Medulla oblongata (tissue), 1 donor: ENCODE measurements around the gene PDE6H.

ENCODE experiments used
- DNase-seq: peaks from one replicate; pipeline ENCODE4 v3.0.0-alpha.2; 2015; ENCODE audit errors: extremely low spot score

PDE6H gene

GRCh38 chr12:14951851-14952250 lies 21.0 kb upstream of the PDE6H start:
- no peak for DNase-seq

- DNase-seq, result peak; percentile 34
Observed at GRCh38 chr12:14952299-14952921, 20.4 kb upstream of the PDE6H start.

- DNase-seq, result no peak
Observed at GRCh38 chr12:14953752-14954151, 19.1 kb upstream of the PDE6H start.

- no peak for DNase-seq
Observed at GRCh38 chr12:14954269-14954668, 18.6 kb upstream of the PDE6H start.

- DNase-seq, result peak; percentile 61
Observed at GRCh38 chr12:14956024-14956891, 16.6 kb upstream of the PDE6H start.

- no peak for DNase-seq
Observed at GRCh38 chr12:14956905-14957304, 15.9 kb upstream of the PDE6H start.

- DNase-seq, result no peak
Observed at GRCh38 chr12:14957551-14958168, 15.2 kb upstream of the PDE6H start.

GRCh38 chr12:14958361-14959125 lies 14.3 kb upstream of the PDE6H start:
- DNase-seq, result no peak

GRCh38 chr12:14959126-14959440 lies 13.8 kb upstream of the PDE6H start:
- DNase-seq, result no peak

GRCh38 chr12:14959463-14959862 lies 13.4 kb upstream of the PDE6H start:
- DNase-seq, result peak; percentile 49

- DNase-seq, result no peak
Observed at GRCh38 chr12:14959916-14960496, 12.8 kb upstream of the PDE6H start.

GRCh38 chr12:14960548-14961465 lies 12.0 kb upstream of the PDE6H start:
- peak; percentile 43 for DNase-seq

GRCh38 chr12:14961466-14962152 lies 11.2 kb upstream of the PDE6H start, which contains the start of gene ARHGDIB:
Gene ARHGDIB, minus strand, starts transcription at chr12:14961601. Its CDS starts 10,889 bp downstream, at chr12:14950712.
- peak; percentile 62 for DNase-seq

- no peak for DNase-seq
Observed at GRCh38 chr12:14962153-14962539, 10.7 kb upstream of the PDE6H start.

- DNase-seq, result no peak
Observed at GRCh38 chr12:14962797-14963196, 10.0 kb upstream of the PDE6H start.

GRCh38 chr12:14963520-14963919 lies 9.3 kb upstream of the PDE6H start:
- DNase-seq, result no peak

GRCh38 chr12:14964406-14964805 lies 8.4 kb upstream of the PDE6H start:
- no peak for DNase-seq

GRCh38 chr12:14965221-14965620 lies 7.6 kb upstream of the PDE6H start:
- DNase-seq, result no peak

GRCh38 chr12:14968478-14968877 lies 4.4 kb upstream of the PDE6H start:
- DNase-seq, result no peak

GRCh38 chr12:14970473-14970872 lies 2.4 kb upstream of the PDE6H start:
- no peak for DNase-seq
